ENCODE measurements around the gene ARMC12. TPM values are rescaled to one million over a fixed set of nuclear protein-coding genes. Genes with fewer than 3 reads are reported as not detected.

The ARMC12 gene
- total RNA-seq, 2 donors from 2014 or later, result 0.57 to 0.93 TPM

GRCh38 chr6:35771343-35771627 lies 34.5 kb downstream of the ARMC12 start:
- no peak for DNase-seq
- peaks cover 6% of the 10 kb centered on the region for H3K27me3 ChIP-seq (ENCODE audit: control insufficient read depth, insufficient read depth, low read length, poor library complexity, severe bottlenecking)
- H3K27ac ChIP-seq (ENCODE audit: low read depth, low read length), result no peak overlapping the region
- H3K27ac Mint-ChIP-seq, result no peak overlapping the region
- no peaks in the 10 kb centered on the region for H3K36me3 ChIP-seq (ENCODE audit: control insufficient read depth, insufficient read depth, low read length)
- no peaks in the 10 kb centered on the region for H3K4me1 ChIP-seq (ENCODE audit: control insufficient read depth, insufficient read depth, low read length)
- no peak overlapping the region for H3K4me3 Mint-ChIP-seq
- peaks cover 14% of the 10 kb centered on the region for H3K4me1 Mint-ChIP-seq
- no peaks in the 10 kb centered on the region for H3K9me3 Mint-ChIP-seq
- WGBS, 2 experiments (ENCODE audit: insufficient coverage in 1 of 2, insufficient read length in 1 of 2), result 61 to 67% methylated on average over 2 to 5 of the region's 5 CpGs
- no peaks in the 10 kb centered on the region for H3K36me3 Mint-ChIP-seq (ENCODE audit: low read depth)
- no peaks in the 10 kb centered on the region for H3K9me3 ChIP-seq (ENCODE audit: control insufficient read depth, low read length)
- H3K27me3 Mint-ChIP-seq (ENCODE audit: insufficient read depth), result peaks cover 8% of the 10 kb centered on the region
- TF ChIP-seq CTCF (conservative IDR thresholded peaks at IDR 0.05), result no peak
- H3K4me3 ChIP-seq (ENCODE audit: low read length), result no peak overlapping the region
- H3K9ac ChIP-seq (ENCODE audit: extremely low read depth, low read length, poor library complexity, severe bottlenecking), result no peak overlapping the region

GRCh38 chr6:35774116-35774794 lies 37.4 kb downstream of the ARMC12 start:
- H3K9me3 ChIP-seq (ENCODE audit: control insufficient read depth, low read length), result no peaks in the 10 kb centered on the region
- no peak overlapping the region for H3K9ac ChIP-seq (ENCODE audit: extremely low read depth, low read length, poor library complexity, severe bottlenecking)
- H3K4me3 ChIP-seq (ENCODE audit: low read length), result no peak overlapping the region
- peaks cover 17% of the 10 kb centered on the region for H3K27me3 ChIP-seq (ENCODE audit: control insufficient read depth, insufficient read depth, low read length, poor library complexity, severe bottlenecking)
- H3K4me1 Mint-ChIP-seq, result peaks cover 8% of the 10 kb centered on the region
- no peak for TF ChIP-seq CTCF (conservative IDR thresholded peaks at IDR 0.05)
- no peak overlapping the region for H3K27ac ChIP-seq (ENCODE audit: low read depth, low read length)
- 68 to 77% methylated on average over 9 to 11 of the region's 11 CpGs for WGBS, 2 experiments (ENCODE audit: insufficient coverage in 1 of 2, insufficient read length in 1 of 2)
- H3K27ac Mint-ChIP-seq, result no peak overlapping the region
- H3K9me3 Mint-ChIP-seq, result no peaks in the 10 kb centered on the region
- no peak overlapping the region for H3K4me3 Mint-ChIP-seq
- peaks cover 20% of the 10 kb centered on the region for H3K27me3 Mint-ChIP-seq (ENCODE audit: insufficient read depth)
- H3K36me3 Mint-ChIP-seq (ENCODE audit: low read depth), result no peaks in the 10 kb centered on the region
- no peak for DNase-seq
- no peaks in the 10 kb centered on the region for H3K4me1 ChIP-seq (ENCODE audit: control insufficient read depth, insufficient read depth, low read length)
- H3K36me3 ChIP-seq (ENCODE audit: control insufficient read depth, insufficient read depth, low read length), result no peaks in the 10 kb centered on the region

GRCh38 chr6:35775031-35775430 lies 38.2 kb downstream of the ARMC12 start:
- Mint-ChIP-seq H3K4me3 (peak overlapping the region; percentile 56), H3K27ac (no peak overlapping the region), H3K36me3 (ENCODE audit: low read depth) (no peaks in the 10 kb centered on the region), H3K9me3 (no peaks in the 10 kb centered on the region), H3K4me1 (peaks cover 8% of the 10 kb centered on the region), H3K27me3 (ENCODE audit: insufficient read depth) (peaks cover 20% of the 10 kb centered on the region)
- TF ChIP-seq CTCF (conservative IDR thresholded peaks at IDR 0.05), result no peak
- H3K36me3 ChIP-seq (ENCODE audit: control insufficient read depth, insufficient read depth, low read length), result no peaks in the 10 kb centered on the region
- no peaks in the 10 kb centered on the region for H3K9me3 ChIP-seq (ENCODE audit: control insufficient read depth, low read length)
- 86 to 90% methylated on average over 6 of the region's 6 CpGs for WGBS, 2 experiments (ENCODE audit: insufficient coverage in 1 of 2, insufficient read length in 1 of 2)
- H3K4me3 ChIP-seq (ENCODE audit: low read length), result no peak overlapping the region
- H3K9ac ChIP-seq (ENCODE audit: extremely low read depth, low read length, poor library complexity, severe bottlenecking), result no peak overlapping the region
- H3K27me3 ChIP-seq (ENCODE audit: control insufficient read depth, insufficient read depth, low read length, poor library complexity, severe bottlenecking), result peaks cover 17% of the 10 kb centered on the region
- no peaks in the 10 kb centered on the region for H3K4me1 ChIP-seq (ENCODE audit: control insufficient read depth, insufficient read depth, low read length)
- no peak overlapping the region for H3K27ac ChIP-seq (ENCODE audit: low read depth, low read length)
- DNase-seq, result no peak

Data from endodermal cell (in vitro differentiated cells).